Thyroid gland (tissue), 4 donors: ENCODE data around the gene LPP. TPM values are rescaled to one million over a fixed set of nuclear protein-coding genes. Genes with fewer than 3 reads are reported as not detected.

Experiments
- DNase-seq, 2 donors: peaks; one replicate each; pipeline ENCODE4 v3.0.0-alpha.2; 2019
- H3K27ac ChIP-seq, 3 donors: fragments of 200-600 bp; sonication (generic); 1 replicate in 2 of 3; 2 replicates in 1 of 3; pipeline ENCODE4 v1.5.1; 2016 to 2019; ENCODE audit warnings: mild to moderate bottlenecking in 1 of 3, moderate library complexity in 1 of 3
- H3K27me3 ChIP-seq: fragments of 200-600 bp; sonication (generic); one replicate; pipeline ENCODE4 v1.5.1; 2019
- H3K36me3 ChIP-seq, 2 donors: fragments of 200-600 bp; sonication (generic); one replicate each; pipeline ENCODE4 v1.5.1; 2016 to 2019
- H3K4me1 ChIP-seq, 2 donors: fragments of 200-600 bp; sonication (generic); one replicate each; pipeline ENCODE4 v1.5.1; 2017 to 2019
- H3K4me3 ChIP-seq, 3 donors: fragments of 200-600 bp; sonication (generic); replicated peaks in 1 of 3; 1 replicate in 2 of 3; 2 replicates in 1 of 3; pipeline ENCODE4 v1.5.1; 2016; ENCODE audit warnings: mild to moderate bottlenecking in 1 of 3
- H3K9me3 ChIP-seq: fragments of 200-600 bp; sonication (generic); one replicate; pipeline ENCODE4 v1.5.1; 2017
- CTCF ChIP-seq, 6 experiments: fragments of 200-600 bp in 3 of 6; fragments of 450-650 bp in 3 of 6; sonication (generic) in 3 of 6; IDR thresholded peaks; one replicate each; pipeline ENCODE4 v1.5.1; 2016 to 2019; ENCODE audit warnings: antibody characterized with exemption in 6 of 6, mild to moderate bottlenecking in 2 of 6, inconsistent platforms in 1 of 6, moderate library complexity in 1 of 6
- POLR2A ChIP-seq, 2 donors: fragments of 450-650 bp; IDR thresholded peaks; one replicate each; pipeline ENCODE4 v1.6.1; 2017; ENCODE audit warnings: antibody characterized with exemption in 2 of 2, mild to moderate bottlenecking in 2 of 2, moderate library complexity in 1 of 2
- WGBS, 2 donors: methylation state at CpG; one replicate each; pipeline ENCODE4 v1.1.5; 2017; 5-methylcytosine and 5-hydroxymethylcytosine counted together
- intact Hi-C: fragments of 100-400 bp; cut with DNase I; formaldehyde crosslinking; loops from one replicate; pipeline ENCODE4 v1.15.1; 2023
- total RNA-seq, 4 donors: library from RNA; depleted of rRNA; stranded (reverse); fragments of >200 nt; gene quantifications; one replicate each; pipeline ENCODE4 v1.2.3, GENCODE V29; 2016

The LPP gene
- total RNA-seq, 4 donors from 2014 or later, result 79.0 to 141 (median 82.8) TPM

GRCh38 chr3:188750617-188751016 is 596.7 kb downstream of the LPP start:
- H3K4me3 ChIP-seq, result no peak overlapping the region
- H3K4me1 ChIP-seq, result no peaks in the 10 kb centered on the region
- intact Hi-C loops, result no loop called here
- H3K27ac ChIP-seq, result no peak overlapping the region
- no peaks in the 10 kb centered on the region for H3K27me3 ChIP-seq
- TF ChIP-seq POLR2A (IDR thresholded peaks at IDR 0.05) (no peak), CTCF (IDR thresholded peaks at IDR 0.05) (no peak)
- H3K9me3 ChIP-seq, result no peaks in the 10 kb centered on the region
- 84 to 94% methylated on average over 1 of the region's 1 CpG for WGBS, 2 donors
- H3K36me3 ChIP-seq, result no peaks in the 10 kb centered on the region
- DNase-seq, result no peak

- no peak for TF ChIP-seq CTCF (IDR thresholded peaks at IDR 0.05)
- no peak for TF ChIP-seq POLR2A (IDR thresholded peaks at IDR 0.05)
- no peak for DNase-seq
- H3K27ac ChIP-seq, result no peak overlapping the region
- H3K9me3 ChIP-seq, result no peaks in the 10 kb centered on the region
- intact Hi-C loops, result no loop called here
- no peaks in the 10 kb centered on the region for H3K27me3 ChIP-seq
- no peaks in the 10 kb centered on the region for H3K4me1 ChIP-seq
- no peak overlapping the region for H3K4me3 ChIP-seq
- 93 to 100% methylated on average over 1 of the region's 1 CpG for WGBS, 2 donors
- no peaks in the 10 kb centered on the region for H3K36me3 ChIP-seq
Measured at GRCh38 chr3:188752850-188753249, 598.9 kb downstream of the LPP start.

- intact Hi-C loops, result no loop called here
- DNase-seq, result no peak
- Histone ChIP-seq H3K4me3 (no peak overlapping the region), H3K27ac (no peak overlapping the region), H3K9me3 (no peaks in the 10 kb centered on the region), H3K36me3 (no peaks in the 10 kb centered on the region), H3K4me1 (no peaks in the 10 kb centered on the region), H3K27me3 (no peaks in the 10 kb centered on the region)
- no peak for TF ChIP-seq CTCF (IDR thresholded peaks at IDR 0.05)
- TF ChIP-seq POLR2A (IDR thresholded peaks at IDR 0.05), result no peak
- 93 to 95% methylated on average over 5 of the region's 5 CpGs for WGBS, 2 donors
Measured at GRCh38 chr3:188754267-188754666, 600.3 kb downstream of the LPP start.

GRCh38 chr3:188756241-188756640 is 602.3 kb downstream of the LPP start:
- no peaks in the 10 kb centered on the region for H3K4me1 ChIP-seq
- H3K27me3 ChIP-seq, result no peaks in the 10 kb centered on the region
- H3K4me3 ChIP-seq, result no peak overlapping the region
- no peaks in the 10 kb centered on the region for H3K9me3 ChIP-seq
- no peak for DNase-seq
- TF ChIP-seq CTCF (IDR thresholded peaks at IDR 0.05) (no peak), POLR2A (IDR thresholded peaks at IDR 0.05) (no peak)
- intact Hi-C loops, result no loop called here
- H3K27ac ChIP-seq, result no peak overlapping the region
- no peaks in the 10 kb centered on the region for H3K36me3 ChIP-seq
- WGBS, 2 donors, result 72 to 76% methylated on average over 3 of the region's 3 CpGs

- Histone ChIP-seq H3K4me1 (no peaks in the 10 kb centered on the region), H3K27ac (no peak overlapping the region), H3K36me3 (no peaks in the 10 kb centered on the region), H3K9me3 (no peaks in the 10 kb centered on the region), H3K27me3 (no peaks in the 10 kb centered on the region), H3K4me3 (no peak overlapping the region)
- WGBS, 2 donors, result 94 to 96% methylated on average over 5 of the region's 5 CpGs
- TF ChIP-seq CTCF (IDR thresholded peaks at IDR 0.05) (no peak), POLR2A (IDR thresholded peaks at IDR 0.05) (no peak)
- no peak for DNase-seq
- intact Hi-C loops, result no loop called here
Measured at GRCh38 chr3:188759336-188760005, 605.5 kb downstream of the LPP start.
